ENCODE results near the gene FXYD2. TPM values are rescaled to one million over a fixed set of nuclear protein-coding genes. Genes with fewer than 3 reads are reported as not detected.

The FXYD2 gene
- total and polyA plus RNA-seq, 2 of the 13 experiments (the other 11 are each of a cell fraction or from before 2014, with no cell fraction given): 45.9 to 106 TPM

- TF ChIP-seq ZBED4 (CRISPR knock-in tag; IDR thresholded peaks at IDR 0.05; ENCODE audit: borderline replicate concordance) (no peak), ZNF367 (CRISPR knock-in tag; IDR thresholded peaks at IDR 0.05; ENCODE audit: borderline replicate concordance) (no peak), NCOA1 (CRISPR knock-in tag; IDR thresholded peaks at IDR 0.05) (no peak; the same call in 1 of the 2 replicates), ARHGAP35 (CRISPR knock-in tag; IDR thresholded peaks at IDR 0.05; ENCODE audit: borderline replicate concordance) (no peak), THAP7 (CRISPR knock-in tag; IDR thresholded peaks at IDR 0.05) (no peak), NR2F1 (CRISPR knock-in tag; IDR thresholded peaks at IDR 0.05) (no peak), POLR2A (IDR thresholded peaks at IDR 0.05; ENCODE audit: insufficient read depth in 1 of 2, low read depth in 2 of 2, low read length in 2 of 2) (peak in 1 of 2 experiments; percentile 80; a peak in 2 of 4 replicates), ETV6 (CRISPR knock-in tag; conservative IDR thresholded peaks at IDR 0.05) (no peak), ZFY (CRISPR knock-in tag; IDR thresholded peaks at IDR 0.05) (peak; percentile 31; the same call in 1 of the 2 replicates), HOXA5 (CRISPR knock-in tag; IDR thresholded peaks at IDR 0.05) (no peak), HNRNPL (IDR thresholded peaks at IDR 0.05; ENCODE audit: low read depth, low read length) (peak; percentile 68; the same call in 1 of the 2 replicates), THYN1 (CRISPR knock-in tag; IDR thresholded peaks at IDR 0.05; ENCODE audit: borderline replicate concordance, low read depth) (no peak), ZNF773 (CRISPR knock-in tag; IDR thresholded peaks at IDR 0.05; ENCODE audit: borderline replicate concordance) (no peak), ZNF30 (CRISPR knock-in tag; IDR thresholded peaks at IDR 0.05) (no peak), ZNF746 (CRISPR knock-in tag; IDR thresholded peaks at IDR 0.05) (no peak), ZNF713 (CRISPR knock-in tag; IDR thresholded peaks at IDR 0.05) (no peak)
- TF ChIP-seq, protein P1, sequence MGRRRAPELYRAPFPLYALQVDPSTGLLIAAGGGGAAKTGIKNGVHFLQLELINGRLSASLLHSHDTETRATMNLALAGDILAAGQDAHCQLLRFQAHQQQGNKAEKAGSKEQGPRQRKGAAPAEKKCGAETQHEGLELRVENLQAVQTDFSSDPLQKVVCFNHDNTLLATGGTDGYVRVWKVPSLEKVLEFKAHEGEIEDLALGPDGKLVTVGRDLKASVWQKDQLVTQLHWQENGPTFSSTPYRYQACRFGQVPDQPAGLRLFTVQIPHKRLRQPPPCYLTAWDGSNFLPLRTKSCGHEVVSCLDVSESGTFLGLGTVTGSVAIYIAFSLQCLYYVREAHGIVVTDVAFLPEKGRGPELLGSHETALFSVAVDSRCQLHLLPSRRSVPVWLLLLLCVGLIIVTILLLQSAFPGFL (CRISPR knock-in tag; IDR thresholded peaks at IDR 0.05): no peak
- TF ChIP-seq, protein P2, sequence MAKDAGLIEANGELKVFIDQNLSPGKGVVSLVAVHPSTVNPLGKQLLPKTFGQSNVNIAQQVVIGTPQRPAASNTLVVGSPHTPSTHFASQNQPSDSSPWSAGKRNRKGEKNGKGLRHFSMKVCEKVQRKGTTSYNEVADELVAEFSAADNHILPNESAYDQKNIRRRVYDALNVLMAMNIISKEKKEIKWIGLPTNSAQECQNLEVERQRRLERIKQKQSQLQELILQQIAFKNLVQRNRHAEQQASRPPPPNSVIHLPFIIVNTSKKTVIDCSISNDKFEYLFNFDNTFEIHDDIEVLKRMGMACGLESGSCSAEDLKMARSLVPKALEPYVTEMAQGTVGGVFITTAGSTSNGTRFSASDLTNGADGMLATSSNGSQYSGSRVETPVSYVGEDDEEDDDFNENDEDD (CRISPR knock-in tag; IDR thresholded peaks at IDR 0.05; ENCODE audit: borderline replicate concordance): peak; percentile 41; the same call in 1 of the 2 replicates
- TF ChIP-seq, protein P3, sequence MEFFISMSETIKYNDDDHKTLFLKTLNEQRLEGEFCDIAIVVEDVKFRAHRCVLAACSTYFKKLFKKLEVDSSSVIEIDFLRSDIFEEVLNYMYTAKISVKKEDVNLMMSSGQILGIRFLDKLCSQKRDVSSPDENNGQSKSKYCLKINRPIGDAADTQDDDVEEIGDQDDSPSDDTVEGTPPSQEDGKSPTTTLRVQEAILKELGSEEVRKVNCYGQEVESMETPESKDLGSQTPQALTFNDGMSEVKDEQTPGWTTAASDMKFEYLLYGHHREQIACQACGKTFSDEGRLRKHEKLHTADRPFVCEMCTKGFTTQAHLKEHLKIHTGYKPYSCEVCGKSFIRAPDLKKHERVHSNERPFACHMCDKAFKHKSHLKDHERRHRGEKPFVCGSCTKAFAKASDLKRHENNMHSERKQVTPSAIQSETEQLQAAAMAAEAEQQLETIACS (CRISPR knock-in tag; IDR thresholded peaks at IDR 0.05): no peak
Observed at GRCh38 chr11:117824571-117825537, at the start of gene FXYD2 (continued).

Measured in HepG2 (cell line).